A549 treated with Hydrocortisone at 1 μM for 4 hours (cell line): Measurements from ENCODE around the gene TMEM178A. TPM values are rescaled to one million over a fixed set of nuclear protein-coding genes. Genes with fewer than 3 reads are reported as not detected.

Experiments used
- total RNA-seq: library from RNA; stranded (reverse); fragments of 200-300 nt; extraction: Qiagen RNA extraction; gene quantifications from 5 replicates; pipeline ENCODE4 v1.2.3, GENCODE V29; 2022

Gene TMEM178A
- total RNA-seq = 0.08 to 0.25 TPM (median 0.12 TPM) in 5 replicates

GRCh38 chr2:39665811-39666490 is at the start of gene TMEM178A:
Gene TMEM178A, plus strand, starts transcription at chr2:39665917. Its CDS starts 58 bp downstream, at chr2:39665975.

Other genes with a start within 250 kb of the TMEM178A start
- gene MAP4K3, start 228.6 kb upstream of the TMEM178A start, total RNA-seq = 15.4 to 26.2 TPM (median 18.6 TPM) in 5 replicates
- 11.6 to 14.5 TPM (median 12.4 TPM) in 5 replicates for gene THUMPD2, start 113.3 kb downstream of the TMEM178A start, total RNA-seq